Keratinocyte (primary cell): ENCODE data around the gene DCBLD2. TPM values are rescaled to one million over a fixed set of nuclear protein-coding genes. Genes with fewer than 3 reads are reported as not detected.

Source experiments
- DNase-seq: peaks from one replicate; pipeline ENCODE4 v3.0.0-alpha.2; 2011; ENCODE audit warnings: low read depth, missing footprints, low spot score
- FAIRE-seq: peaks from 2 replicates; lab custom pipeline; 2011; peaks lifted over from hg19 to GRCh38; lab: Jason Lieb, UNC
- H2AFZ ChIP-seq: 2 replicates; pipeline ENCODE4 v1.6.0; 2012; ENCODE audit warnings: low read length, control low read depth, inconsistent platforms; ENCODE audit not compliant: control insufficient read depth
- H3K27ac ChIP-seq: 2 replicates; pipeline ENCODE4 v1.5.1; 2011; ENCODE audit warnings: low read length; ENCODE audit not compliant: control insufficient read depth, insufficient read depth
- H3K27me3 ChIP-seq: 3 replicates; pipeline ENCODE4 v1.6.0; 2011; ENCODE audit warnings: low read length; ENCODE audit not compliant: control insufficient read depth, insufficient read depth; ENCODE audit errors: extremely low read depth
- H3K36me3 ChIP-seq, 2 experiments: 2 replicates in 1 of 2; 3 replicates in 1 of 2; pipeline ENCODE4 v1.5.1; 2011; ENCODE audit warnings: low read length in 2 of 2, mild to moderate bottlenecking in 1 of 2; ENCODE audit not compliant: control insufficient read depth in 2 of 2, insufficient read depth in 2 of 2; ENCODE audit errors: extremely low read depth in 1 of 2
- H3K4me1 ChIP-seq: 3 replicates; pipeline ENCODE4 v1.5.1; 2011; ENCODE audit warnings: low read length; ENCODE audit not compliant: control insufficient read depth, insufficient read depth; ENCODE audit errors: extremely low read depth
- H3K4me2 ChIP-seq: 3 replicates; pipeline ENCODE4 v1.6.0; 2011; ENCODE audit warnings: low read depth, low read length; ENCODE audit not compliant: control insufficient read depth, insufficient read depth; ENCODE audit errors: extremely low read depth
- H3K4me3 ChIP-seq, 3 experiments: fragments of 200-600 bp in 1 of 3; sonication (generic) in 1 of 3; 2 replicates in 2 of 3; 3 replicates in 1 of 3; pipeline ENCODE4 v1.5.1; 2011 to 2016; ENCODE audit warnings: low read length in 3 of 3, mild to moderate bottlenecking in 3 of 3, control low read depth in 2 of 3, inconsistent platforms in 1 of 3, low read depth in 1 of 3, mixed read lengths in 1 of 3, mixed run types in 1 of 3, moderate library complexity in 1 of 3; ENCODE audit not compliant: control insufficient read depth in 2 of 3, insufficient read depth in 2 of 3; ENCODE audit errors: extremely low read depth in 1 of 3
- H3K79me2 ChIP-seq: 2 replicates; pipeline ENCODE4 v1.6.0; 2012; ENCODE audit warnings: low read length; ENCODE audit not compliant: control insufficient read depth, insufficient read depth
- H3K9ac ChIP-seq: 3 replicates; pipeline ENCODE4 v1.6.0; 2011; ENCODE audit warnings: low read length; ENCODE audit not compliant: control insufficient read depth, insufficient read depth; ENCODE audit errors: extremely low read depth
- H3K9me1 ChIP-seq: 3 replicates; pipeline ENCODE4 v1.6.0; 2011; ENCODE audit warnings: low read length; ENCODE audit not compliant: control insufficient read depth, insufficient read depth; ENCODE audit errors: extremely low read depth
- H3K9me3 ChIP-seq: 2 replicates; pipeline ENCODE4 v1.5.1; 2012; ENCODE audit warnings: low read depth, low read length; ENCODE audit not compliant: control insufficient read depth
- H4K20me1 ChIP-seq: 3 replicates; pipeline ENCODE4 v1.6.0; 2011; ENCODE audit warnings: low read length; ENCODE audit not compliant: control insufficient read depth, insufficient read depth; ENCODE audit errors: extremely low read depth
- EZH2 ChIP-seq: IDR thresholded peaks from one replicate; pipeline ENCODE4 v1.6.1; 2012; ENCODE audit warnings: inconsistent platforms, mild to moderate bottlenecking, low read length, moderate library complexity
- dilution Hi-C: fragments of 300-500 bp; cut with MboI; formaldehyde crosslinking; loops from one replicate; pipeline ENCODE4 v1.7.0; 2020; ENCODE audit warnings: low sequenced_read_pairs; ENCODE audit not compliant: extremely low pct_ligation_motif_present
- polyA plus RNA-seq, 5 experiments: library from polyadenylated mRNA; depleted of rRNA in 3 of 5; stranded (reverse) in 3 of 5; stranded (forward) in 1 of 5; unstranded in 1 of 5; fragments of >200 nt; gene quantifications; 1 replicate in 1 of 5; 2 replicates in 3 of 5; 3 replicates in 1 of 5; pipeline versions ENCODE4 v1.2.1 to v1.2.3, GENCODE V29; 2011 to 2012; ENCODE audit warnings: missing spikeins in 2 of 5, low read depth in 1 of 5, low replicate concordance in 1 of 5
- TF ChIP-seq, protein P1 (sequence below), 3 experiments: IDR thresholded peaks in 1 of 3; conservative IDR thresholded peaks in 1 of 3; optimal IDR thresholded peaks in 1 of 3; 2 replicates in 2 of 3; 3 replicates in 1 of 3; pipeline versions ENCODE3 to v1.5.1; 2011; ENCODE audit warnings: low read length in 3 of 3, mild to moderate bottlenecking in 3 of 3, moderate library complexity in 2 of 3, control low read depth in 1 of 3, inconsistent platforms in 1 of 3; ENCODE audit not compliant: insufficient read depth in 2 of 3; ENCODE audit errors: extremely low read depth in 1 of 3

The DCBLD2 gene
- polyA plus RNA-seq, 1 donor (not counting 4 experiments of a cell fraction or from before 2014, with no cell fraction given) = 465 TPM

GRCh38 chr3:98812851-98813374, 88.6 kb downstream of the DCBLD2 start:
- no peak overlapping the region for H3K4me2 ChIP-seq
- no peak overlapping the region for H3K27ac ChIP-seq
- H3K9me3 ChIP-seq = no peaks in the 10 kb centered on the region
- FAIRE-seq (no peak), DNase-seq (no peak)
- H3K9ac ChIP-seq = no peak overlapping the region
- H3K4me3 ChIP-seq = no peak overlapping the region
- H2AFZ ChIP-seq = no peak overlapping the region
- H4K20me1 ChIP-seq = no peaks in the 10 kb centered on the region
- peaks cover 6% of the 10 kb centered on the region for H3K4me1 ChIP-seq
- no peaks in the 10 kb centered on the region for H3K9me1 ChIP-seq
- H3K27me3 ChIP-seq = no peaks in the 10 kb centered on the region
- H3K36me3 ChIP-seq = peaks cover 29 to 57% of the 10 kb centered on the region in 2 experiments
- dilution Hi-C loops = no loop called here
- no peak for TF ChIP-seq EZH2
- TF ChIP-seq, protein P1, sequence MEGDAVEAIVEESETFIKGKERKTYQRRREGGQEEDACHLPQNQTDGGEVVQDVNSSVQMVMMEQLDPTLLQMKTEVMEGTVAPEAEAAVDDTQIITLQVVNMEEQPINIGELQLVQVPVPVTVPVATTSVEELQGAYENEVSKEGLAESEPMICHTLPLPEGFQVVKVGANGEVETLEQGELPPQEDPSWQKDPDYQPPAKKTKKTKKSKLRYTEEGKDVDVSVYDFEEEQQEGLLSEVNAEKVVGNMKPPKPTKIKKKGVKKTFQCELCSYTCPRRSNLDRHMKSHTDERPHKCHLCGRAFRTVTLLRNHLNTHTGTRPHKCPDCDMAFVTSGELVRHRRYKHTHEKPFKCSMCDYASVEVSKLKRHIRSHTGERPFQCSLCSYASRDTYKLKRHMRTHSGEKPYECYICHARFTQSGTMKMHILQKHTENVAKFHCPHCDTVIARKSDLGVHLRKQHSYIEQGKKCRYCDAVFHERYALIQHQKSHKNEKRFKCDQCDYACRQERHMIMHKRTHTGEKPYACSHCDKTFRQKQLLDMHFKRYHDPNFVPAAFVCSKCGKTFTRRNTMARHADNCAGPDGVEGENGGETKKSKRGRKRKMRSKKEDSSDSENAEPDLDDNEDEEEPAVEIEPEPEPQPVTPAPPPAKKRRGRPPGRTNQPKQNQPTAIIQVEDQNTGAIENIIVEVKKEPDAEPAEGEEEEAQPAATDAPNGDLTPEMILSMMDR (optimal IDR thresholded peaks at IDR 0.05 in 1 of 3, IDR thresholded peaks at IDR 0.05 in 1 of 3, conservative IDR thresholded peaks at IDR 0.05 in 1 of 3; ENCODE audit: extremely low read depth in 1 of 3, insufficient read depth in 2 of 3, low read length in 3 of 3) = peak in 2 of 3 experiments; percentile 14 to 43
- peaks cover 12% of the 10 kb centered on the region for H3K79me2 ChIP-seq

DNA sequence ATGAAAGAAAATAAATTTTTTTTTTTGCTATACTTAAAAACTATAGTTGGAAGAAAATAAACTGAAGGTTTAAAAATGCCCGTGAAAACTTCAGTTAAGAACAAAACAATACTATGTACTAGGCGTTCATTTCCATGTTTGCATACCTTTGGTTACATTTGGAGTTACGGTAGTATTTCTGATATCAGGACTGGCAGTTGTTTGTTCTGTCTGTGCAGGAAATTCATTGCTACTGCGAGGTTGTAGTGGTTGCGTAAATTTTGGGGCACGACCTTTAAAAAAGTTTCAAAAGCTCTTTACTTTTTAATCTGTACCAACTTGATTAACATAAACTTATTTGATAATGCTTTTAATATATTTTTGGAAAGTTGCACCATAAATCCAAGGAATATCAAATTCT, 90.4 kb downstream of the DCBLD2 start:
- dilution Hi-C loops = no loop called here
- Histone ChIP-seq H3K27ac (no peak overlapping the region), H3K4me2 (no peak overlapping the region), H3K9me3 (no peaks in the 10 kb centered on the region), H3K9me1 (no peaks in the 10 kb centered on the region), H3K27me3 (no peaks in the 10 kb centered on the region), H4K20me1 (peaks cover 2% of the 10 kb centered on the region), H3K9ac (no peak overlapping the region), H3K4me3 (no peak overlapping the region), H3K4me1 (peaks cover 8% of the 10 kb centered on the region), H3K79me2 (peaks cover 3% of the 10 kb centered on the region), H2AFZ (no peak overlapping the region), H3K36me3 (peaks cover 25 to 62% of the 10 kb centered on the region in 2 experiments)
- no peak for FAIRE-seq
- TF ChIP-seq, protein P1 (optimal IDR thresholded peaks at IDR 0.05 in 1 of 3, IDR thresholded peaks at IDR 0.05 in 1 of 3, conservative IDR thresholded peaks at IDR 0.05 in 1 of 3; ENCODE audit: extremely low read depth in 1 of 3, insufficient read depth in 2 of 3, low read length in 3 of 3) = no peak
- TF ChIP-seq EZH2 = no peak
- no peak for DNase-seq
